HCT116 (cell line): ENCODE measurements around the gene PGAP3. TPM values are rescaled to one million over a fixed set of nuclear protein-coding genes. Genes with fewer than 3 reads are reported as not detected.
"Not testable (repeated sequence)": the region's sequence is repeated elsewhere in the genome, so short reads cannot be mapped to it uniquely, and the experiment has no call there.

Experiments used
- ATAC-seq: fragments of 200-7000 bp; cut with Tn5 transposase; 2 replicates; pipeline ENCODE4 v1.9.1; 2020; ENCODE audit warnings: mild to moderate bottlenecking, moderate library complexity
- BruUV-seq: library from RNA; stranded (reverse); fragments of 400-500 nt; replicated peaks from 2 replicates; lab custom pipeline; 2021; lab: Mats Ljungman, UMichigan
- CTCF ChIA-PET: fragments of 300-600 bp; sonication (Branson Sonifier 250); formaldehyde crosslinking; loops from one replicate; lab custom pipeline; 2021; ENCODE audit warnings: antibody characterized with exemption; lab: Charles Lee
- POLR2A ChIA-PET: fragments of 300-600, 350-600 bp; sonication (Branson Sonifier 250); formaldehyde crosslinking; loops from one replicate; lab custom pipeline; 2021; ENCODE audit warnings: antibody characterized with exemption; lab: Charles Lee
- RAD21 ChIA-PET, 2 experiments: fragments of 300-600 bp; sonication (Branson Sonifier 250); formaldehyde crosslinking; loops; one replicate each; lab custom pipeline; 2023; ENCODE audit warnings: low total read pairs in 2 of 2; ENCODE audit not compliant: uncharacterized antibody in 2 of 2, unreplicated experiment in 2 of 2, low non-redundant PET in 1 of 2; lab: Charles Lee
- DNase-seq: peaks from one replicate; pipeline ENCODE4 v3.0.0-alpha.2; 2010; ENCODE audit warnings: low read depth, low spot score
- H2AFZ ChIP-seq: fragments of 200-600 bp; shearing (Covaris generic), sonication (generic); 2 replicates; pipeline ENCODE4 v1.6.1; 2017; ENCODE audit warnings: low read depth, mixed run types, mixed read lengths, antibody characterized with exemption, low read length; ENCODE audit not compliant: poor library complexity, severe bottlenecking
- H3K27ac ChIP-seq: 2 replicates; pipeline ENCODE4 v1.5.1; 2012; ENCODE audit warnings: low read depth, low read length
- H3K27me3 ChIP-seq: fragments of 200-600 bp; sonication (generic); 2 replicates; pipeline ENCODE4 v1.6.1; 2016; ENCODE audit warnings: mixed run types, low read length, mixed read lengths; ENCODE audit not compliant: insufficient read depth
- H3K36me3 ChIP-seq, 2 experiments: fragments of 200-500 bp in 1 of 2; fragments of 200-600 bp in 1 of 2; sonication (Bioruptor generic) in 1 of 2; sonication (generic) in 1 of 2; 2 replicates each; pipeline versions ENCODE4 v1.5.1 to v1.6.1; 2014 to 2016; ENCODE audit warnings: low read length in 2 of 2, inconsistent platforms in 1 of 2, mixed read lengths in 1 of 2, mixed run types in 1 of 2; ENCODE audit not compliant: insufficient read depth in 2 of 2, control insufficient read depth in 1 of 2
- H3K4me1 ChIP-seq, 2 experiments: fragments of 200-600 bp in 1 of 2; sonication (generic) in 1 of 2; 2 replicates each; pipeline versions ENCODE4 v1.5.1 to v1.6.1; 2012 to 2017; ENCODE audit warnings: low read length in 2 of 2, inconsistent platforms in 1 of 2, mild to moderate bottlenecking in 1 of 2, mixed read lengths in 1 of 2, mixed run types in 1 of 2, moderate library complexity in 1 of 2; ENCODE audit not compliant: insufficient read depth in 2 of 2, control insufficient read depth in 1 of 2
- H3K4me2 ChIP-seq: fragments of 200-600 bp; sonication (generic); 2 replicates; pipeline ENCODE4 v1.6.1; 2017; ENCODE audit warnings: mixed run types, low read length, mixed read lengths
- H3K4me3 ChIP-seq, 2 experiments: fragments of 200-600 bp in 1 of 2; sonication (generic) in 1 of 2; replicated peaks in 1 of 2; 2 replicates each; pipeline ENCODE4 v1.5.1; 2011 to 2016; ENCODE audit warnings: low read length in 2 of 2, control low read depth in 1 of 2, low read depth in 1 of 2, mild to moderate bottlenecking in 1 of 2, mixed read lengths in 1 of 2, mixed run types in 1 of 2
- H3K79me2 ChIP-seq: fragments of 200-600 bp; sonication (generic); 2 replicates; pipeline ENCODE4 v1.6.1; 2017; ENCODE audit warnings: mild to moderate bottlenecking, mixed run types, low read length, moderate library complexity, mixed read lengths; ENCODE audit not compliant: insufficient read depth
- H3K9ac ChIP-seq: fragments of 200-600 bp; sonication (generic); 2 replicates; pipeline ENCODE4 v1.6.1; 2016; ENCODE audit warnings: low read length, mixed read lengths
- H3K9me2 ChIP-seq: fragments of 200-600 bp; sonication (generic), shearing (Covaris generic); 2 replicates; pipeline ENCODE4 v1.6.1; 2017; ENCODE audit warnings: mixed run types, mild to moderate bottlenecking, moderate library complexity; ENCODE audit not compliant: insufficient read depth
- H3K9me3 ChIP-seq, 2 experiments: fragments of 200-500 bp in 1 of 2; fragments of 200-600 bp in 1 of 2; sonication (Bioruptor generic) in 1 of 2; sonication (generic) in 1 of 2; 2 replicates each; pipeline ENCODE4 v1.6.1; 2014 to 2017; ENCODE audit warnings: low read length in 2 of 2, mixed read lengths in 2 of 2, inconsistent platforms in 1 of 2, low read depth in 1 of 2, mild to moderate bottlenecking in 1 of 2, mixed run types in 1 of 2, moderate library complexity in 1 of 2; ENCODE audit not compliant: control insufficient read depth in 1 of 2, insufficient read depth in 1 of 2
- H4K20me1 ChIP-seq: fragments of 200-600 bp; sonication (generic), shearing (Covaris generic); 2 replicates; pipeline ENCODE4 v1.6.1; 2017; ENCODE audit warnings: mixed run types, mild to moderate bottlenecking, moderate library complexity; ENCODE audit not compliant: insufficient read depth
- CEBPB ChIP-seq: IDR thresholded peaks from 2 replicates; pipeline ENCODE4 v1.6.1; 2012; ENCODE audit warnings: low read depth
- FOSL1 ChIP-seq: IDR thresholded peaks from 2 replicates; pipeline ENCODE4 v1.6.1; 2012; ENCODE audit warnings: low read depth
- POLR2A ChIP-seq: IDR thresholded peaks from 2 replicates; pipeline ENCODE4 v1.7.0; 2011; ENCODE audit warnings: borderline replicate concordance; ENCODE audit not compliant: insufficient read depth, insufficient read length; ENCODE audit errors: extremely low read depth
- REST ChIP-seq: IDR thresholded peaks from 2 replicates; pipeline ENCODE4 v1.6.1; 2012; ENCODE audit warnings: low read depth
- SIN3A ChIP-seq: IDR thresholded peaks from 2 replicates; pipeline ENCODE4 v1.6.1; 2012; ENCODE audit warnings: low read depth
- SRF ChIP-seq: IDR thresholded peaks from 2 replicates; pipeline ENCODE4 v1.6.1; 2012; ENCODE audit warnings: low read depth
- TCF7L2 ChIP-seq: IDR thresholded peaks from 2 replicates; pipeline ENCODE4 v1.7.0; 2011; ENCODE audit warnings: borderline replicate concordance, inconsistent platforms; ENCODE audit not compliant: insufficient read depth, insufficient read length; ENCODE audit errors: extremely low read depth
- intact Hi-C: fragments of 100-400 bp; cut with micrococcal nuclease; formaldehyde crosslinking; loops from 2 replicates; pipeline ENCODE4 v1.10.0; 2022
- total RNA-seq: library from RNA; stranded (reverse); gene quantifications from one replicate; pipeline ENCODE4 v1.2.1, GENCODE V29; 2021; ENCODE audit not compliant: unreplicated experiment
- TF ChIP-seq, protein P1 (sequence below): IDR thresholded peaks from 2 replicates; pipeline ENCODE4 v1.6.1; 2011; ENCODE audit warnings: mild to moderate bottlenecking, low read length, moderate library complexity; ENCODE audit not compliant: insufficient replicate concordance; ENCODE audit errors: extremely low read depth
- TF ChIP-seq, protein P2 (sequence below): IDR thresholded peaks from 2 replicates; pipeline ENCODE4 v1.6.1; 2012

Gene PGAP3
- total RNA-seq, 1 experiment from 2014 or later, result 15.2 TPM

GRCh38 chr17:39711851-39712250, 24.0 kb upstream of the PGAP3 start:
- no peak for DNase-seq
- H3K79me2 ChIP-seq, result no peaks in the 10 kb centered on the region
- TF ChIP-seq, protein P1, sequence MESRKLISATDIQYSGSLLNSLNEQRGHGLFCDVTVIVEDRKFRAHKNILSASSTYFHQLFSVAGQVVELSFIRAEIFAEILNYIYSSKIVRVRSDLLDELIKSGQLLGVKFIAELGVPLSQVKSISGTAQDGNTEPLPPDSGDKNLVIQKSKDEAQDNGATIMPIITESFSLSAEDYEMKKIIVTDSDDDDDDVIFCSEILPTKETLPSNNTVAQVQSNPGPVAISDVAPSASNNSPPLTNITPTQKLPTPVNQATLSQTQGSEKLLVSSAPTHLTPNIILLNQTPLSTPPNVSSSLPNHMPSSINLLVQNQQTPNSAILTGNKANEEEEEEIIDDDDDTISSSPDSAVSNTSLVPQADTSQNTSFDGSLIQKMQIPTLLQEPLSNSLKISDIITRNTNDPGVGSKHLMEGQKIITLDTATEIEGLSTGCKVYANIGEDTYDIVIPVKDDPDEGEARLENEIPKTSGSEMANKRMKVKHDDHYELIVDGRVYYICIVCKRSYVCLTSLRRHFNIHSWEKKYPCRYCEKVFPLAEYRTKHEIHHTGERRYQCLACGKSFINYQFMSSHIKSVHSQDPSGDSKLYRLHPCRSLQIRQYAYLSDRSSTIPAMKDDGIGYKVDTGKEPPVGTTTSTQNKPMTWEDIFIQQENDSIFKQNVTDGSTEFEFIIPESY, result no peak
- no peak for TF ChIP-seq POLR2A
- TF ChIP-seq, protein P2, sequence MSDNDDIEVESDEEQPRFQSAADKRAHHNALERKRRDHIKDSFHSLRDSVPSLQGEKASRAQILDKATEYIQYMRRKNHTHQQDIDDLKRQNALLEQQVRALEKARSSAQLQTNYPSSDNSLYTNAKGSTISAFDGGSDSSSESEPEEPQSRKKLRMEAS, result no peak
- no peak for TF ChIP-seq SRF
- no peak for TF ChIP-seq CEBPB
- TF ChIP-seq REST, result no peak
- TF ChIP-seq SIN3A, result no peak
- TF ChIP-seq TCF7L2, result no peak
- TF ChIP-seq FOSL1, result no peak
- CTCF ChIA-PET, result no interaction called here
- H3K4me3 ChIP-seq, result no peak overlapping the region
- no peaks in the 10 kb centered on the region for H3K27me3 ChIP-seq
- no peaks in the 10 kb centered on the region for H3K9me2 ChIP-seq
- ATAC-seq, result no peak
- peaks cover 3 to 4% of the 10 kb centered on the region in 2 experiments; a peak in 2 of 4 replicates for H3K4me1 ChIP-seq
- no peak overlapping the region for H3K9ac ChIP-seq
- H3K36me3 ChIP-seq, result peaks cover 4 to 32% of the 10 kb centered on the region in 2 experiments; a peak in 3 of 4 replicates
- POLR2A ChIA-PET, result no interaction called here
- H3K27ac ChIP-seq, result no peak overlapping the region
- RAD21 ChIA-PET, result no interaction called here
- BruUV-seq, result no TSS peak
- no peaks in the 10 kb centered on the region for H4K20me1 ChIP-seq
- H3K4me2 ChIP-seq, result no peak overlapping the region
- no peak overlapping the region for H2AFZ ChIP-seq
- no peaks in the 10 kb centered on the region for H3K9me3 ChIP-seq
- intact Hi-C loops, result no loop called here

DNA sequence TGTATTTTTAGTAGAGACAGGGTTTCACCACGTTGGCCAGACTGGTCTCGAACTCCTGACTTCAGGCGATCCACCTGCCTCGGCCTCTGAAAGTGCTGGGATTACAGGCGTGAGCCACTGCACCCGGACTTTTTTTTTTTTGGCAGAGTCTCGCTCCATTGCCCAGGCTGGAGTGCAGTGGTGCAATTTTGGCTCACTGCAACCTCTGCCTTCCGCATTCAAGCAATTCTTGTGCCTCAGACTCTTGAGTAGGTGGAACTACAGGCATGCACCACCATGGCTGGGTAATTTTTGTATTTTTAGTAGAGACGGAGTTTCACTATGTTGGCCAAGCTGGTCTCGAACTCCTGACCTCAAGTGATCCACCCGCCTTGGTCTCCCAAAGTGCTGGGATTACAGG, 23.2 kb upstream of the PGAP3 start:
- ATAC-seq, POLR2A ChIA-PET, H3K9me2 ChIP-seq, H3K79me2 ChIP-seq, H3K9me3 ChIP-seq, DNase-seq, H3K9ac ChIP-seq, BruUV-seq, intact Hi-C loops, H3K27ac ChIP-seq, H3K4me2 ChIP-seq, H3K4me3 ChIP-seq, H2AFZ ChIP-seq, RAD21 ChIA-PET, H3K27me3 ChIP-seq, H4K20me1 ChIP-seq: not testable (repeated sequence)
- peaks cover 10 to 12% of the 10 kb centered on the region in 2 experiments for H3K4me1 ChIP-seq
- CTCF ChIA-PET, result interaction anchor here (0.6 to 1.2 kb wide), 2 partner anchors 11 to 164 kb away, joined by 3 read pairs; partner anchors contain the start of gene ERBB2
- H3K36me3 ChIP-seq, result peaks cover 4 to 32% of the 10 kb centered on the region in 2 experiments; a peak in 3 of 4 replicates
